T47D (cell line): ENCODE data around the gene SLC4A8.

Experiments
- DNase-seq, 2 experiments: peaks; one replicate each; pipeline versions ENCODE4 v3.0.0 to v3.0.0-alpha.2; 2011 to 2012; ENCODE audit warnings: low read depth in 1 of 2, low spot score in 1 of 2
- JUND ChIP-seq: IDR thresholded peaks from 2 replicates; pipeline ENCODE4 v1.6.1; 2012; ENCODE audit warnings: low read depth
- in situ Hi-C: cut with HindIII; loops from 2 replicates; pipeline ENCODE4 v1.10.0; 2016; ENCODE audit warnings: low sequenced_read_pairs, low pct_unique_long_range_greater_than_20kb

SLC4A8 gene

GRCh38 chr12:51401900-51402299 is 22.7 kb upstream of the SLC4A8 start:
- in situ Hi-C loops: no loop called here

GRCh38 chr12:51403159-51403558 is 21.5 kb upstream of the SLC4A8 start:
- DNase-seq: no peak
- TF ChIP-seq JUND: no peak
- in situ Hi-C loops: no loop called here

More at GRCh38 chr12:51401900-51402299, 22.7 kb upstream of the SLC4A8 start:
- TF ChIP-seq JUND: no peak
- no peak for DNase-seq

GRCh38 chr12:51403681-51404136 is 20.9 kb upstream of the SLC4A8 start:
- TF ChIP-seq JUND: no peak
- in situ Hi-C loops: no loop called here
- DNase-seq: no peak

- in situ Hi-C loops: no loop called here
- DNase-seq: no peak
- no peak for TF ChIP-seq JUND
Measured at GRCh38 chr12:51404627-51405026, 20.0 kb upstream of the SLC4A8 start.

- in situ Hi-C loops: no loop called here
- no peak for TF ChIP-seq JUND
- DNase-seq: no peak
Measured at GRCh38 chr12:51405801-51406207, 18.8 kb upstream of the SLC4A8 start.

- DNase-seq: no peak
- TF ChIP-seq JUND: no peak
- in situ Hi-C loops: no loop called here
Measured at GRCh38 chr12:51406290-51406689, 18.3 kb upstream of the SLC4A8 start.

GRCh38 chr12:51406859-51407258 is 17.8 kb upstream of the SLC4A8 start:
- in situ Hi-C loops: no loop called here
- no peak for TF ChIP-seq JUND
- no peak for DNase-seq

GRCh38 chr12:51407604-51408003 is 17.0 kb upstream of the SLC4A8 start:
- in situ Hi-C loops: no loop called here
- no peak for DNase-seq
- TF ChIP-seq JUND: no peak

GRCh38 chr12:51409846-51410245 is 14.8 kb upstream of the SLC4A8 start:
- DNase-seq: no peak
- TF ChIP-seq JUND: no peak
- in situ Hi-C loops: no loop called here

- DNase-seq: no peak
- in situ Hi-C loops: no loop called here
- TF ChIP-seq JUND: no peak
Measured at GRCh38 chr12:51413149-51413548, 11.5 kb upstream of the SLC4A8 start.

GRCh38 chr12:51413791-51414190 is 10.8 kb upstream of the SLC4A8 start:
- TF ChIP-seq JUND: no peak
- in situ Hi-C loops: no loop called here
- DNase-seq: no peak

- in situ Hi-C loops: no loop called here
- TF ChIP-seq JUND: no peak
- no peak for DNase-seq
Measured at GRCh38 chr12:51415931-51416330, 8.7 kb upstream of the SLC4A8 start.

- DNase-seq: no peak
- no peak for TF ChIP-seq JUND
- in situ Hi-C loops: no loop called here
Measured at GRCh38 chr12:51417826-51418225, 6.8 kb upstream of the SLC4A8 start.

GRCh38 chr12:51419425-51420193 is 5.0 kb upstream of the SLC4A8 start:
- no peak for TF ChIP-seq JUND
- DNase-seq: peak in 1 of 2 experiments; percentile 15
- in situ Hi-C loops: no loop called here
